ENCODE measurements around the gene SDF2. TPM values are rescaled to one million over a fixed set of nuclear protein-coding genes. Genes with fewer than 3 reads are reported as not detected.

The SDF2 gene
- total RNA-seq, 4 donors from 2014 or later, result 38.2 to 44.4 (median 41.5) TPM

GRCh38 chr17:28684963-28685362, 23.3 kb upstream of the SDF2 start:
- TF ChIP-seq CTCF (IDR thresholded peaks at IDR 0.05), result no peak
- ATAC-seq (ENCODE audit: low FRiP score) (no peak), DNase-seq (ENCODE audit: low spot score) (no peak)

- DNase-seq (ENCODE audit: low spot score), result no peak
- no peak for ATAC-seq (ENCODE audit: low FRiP score)
- TF ChIP-seq CTCF (IDR thresholded peaks at IDR 0.05), result no peak
Measured at GRCh38 chr17:28682655-28683054, 20.9 kb upstream of the SDF2 start.

- no peak for TF ChIP-seq CTCF (IDR thresholded peaks at IDR 0.05)
- ATAC-seq (ENCODE audit: low FRiP score), result no peak
- no peak for DNase-seq (ENCODE audit: low spot score)
Measured at GRCh38 chr17:28675980-28676379, 14.3 kb upstream of the SDF2 start.

GRCh38 chr17:28675490-28675889, 13.8 kb upstream of the SDF2 start:
- DNase-seq (ENCODE audit: low spot score), result no peak
- ATAC-seq (ENCODE audit: low FRiP score), result no peak
- no peak for TF ChIP-seq CTCF (IDR thresholded peaks at IDR 0.05)

GRCh38 chr17:28669918-28670317, 8.2 kb upstream of the SDF2 start:
- ATAC-seq (ENCODE audit: low FRiP score) (no peak), DNase-seq (ENCODE audit: low spot score) (no peak)
- no peak for TF ChIP-seq CTCF (IDR thresholded peaks at IDR 0.05)

GRCh38 chr17:28667870-28668269, 6.2 kb upstream of the SDF2 start:
- DNase-seq (ENCODE audit: low spot score) (no peak), ATAC-seq (ENCODE audit: low FRiP score) (no peak)
- no peak for TF ChIP-seq CTCF (IDR thresholded peaks at IDR 0.05)

GRCh38 chr17:28665994-28666393, 4.3 kb upstream of the SDF2 start:
- no peak for DNase-seq (ENCODE audit: low spot score)
- no peak for TF ChIP-seq CTCF (IDR thresholded peaks at IDR 0.05)
- no peak for ATAC-seq (ENCODE audit: low FRiP score)

All from omental fat pad (tissue), 4 donors.